ENCODE results near the gene TNXB. TPM values are rescaled to one million over a fixed set of nuclear protein-coding genes. Genes with fewer than 3 reads are reported as not detected.
"Not testable (repeated sequence)": the region's sequence is repeated elsewhere in the genome, so short reads cannot be mapped to it uniquely, and the experiment has no call there.

Gene TNXB
- total RNA-seq, 1 donor from 2014 or later: 207 TPM

DNA sequence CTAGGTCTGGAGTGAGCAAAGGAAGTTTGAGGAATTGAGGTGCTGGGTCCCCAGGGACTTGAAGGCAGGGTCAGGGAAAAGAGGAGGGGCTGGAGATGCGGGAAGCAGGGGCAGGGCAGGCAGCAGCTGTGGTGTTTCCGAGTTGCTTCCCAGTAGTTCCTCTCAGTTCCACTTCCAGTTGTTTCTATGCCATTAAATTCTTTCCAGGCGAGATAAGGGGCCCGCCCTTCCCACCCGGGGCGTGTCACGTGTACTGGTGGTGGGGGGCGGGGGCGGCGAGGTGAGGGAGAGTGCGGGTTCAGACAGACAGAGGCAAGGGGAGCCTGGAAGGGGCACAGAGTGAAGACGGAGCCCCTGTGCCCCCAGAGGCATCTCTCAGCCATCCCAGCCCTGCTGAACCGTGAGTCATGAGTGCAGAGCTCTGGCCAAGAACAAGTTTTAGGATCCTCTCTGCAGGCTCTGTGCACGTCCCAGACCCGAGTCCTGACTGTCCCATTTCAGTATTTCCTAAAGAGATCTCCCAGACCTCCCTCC is 977 bp downstream of the TNXB start:
- peak overlapping the region; percentile 94 for H3K27ac ChIP-seq
- H3K4me1 ChIP-seq: peaks cover 85% of the 10 kb centered on the region
- H3K27me3 ChIP-seq: no peaks in the 10 kb centered on the region
- H3K36me3 ChIP-seq: no peaks in the 10 kb centered on the region
- H3K9me3 ChIP-seq: no peaks in the 10 kb centered on the region
- DNase-seq (ENCODE audit: extremely low spot score in 2 of 2): no peak
- intact Hi-C loops (cut with DNase I): loop anchor here (2.0 kb wide), 1 partner anchor 61 kb away; no protein-coding TSS in a partner anchor
- no peak for TF ChIP-seq POLR2A (IDR thresholded peaks at IDR 0.05)
- no peak for TF ChIP-seq CTCF (IDR thresholded peaks at IDR 0.05)
- TF ChIP-seq POLR2AphosphoS5 (IDR thresholded peaks at IDR 0.05; ENCODE audit: insufficient read depth in 1 of 2, low read depth in 1 of 2): peak; percentile 83 to 88
- peak overlapping the region; percentile 58 to 60 for H3K4me3 ChIP-seq

DNA sequence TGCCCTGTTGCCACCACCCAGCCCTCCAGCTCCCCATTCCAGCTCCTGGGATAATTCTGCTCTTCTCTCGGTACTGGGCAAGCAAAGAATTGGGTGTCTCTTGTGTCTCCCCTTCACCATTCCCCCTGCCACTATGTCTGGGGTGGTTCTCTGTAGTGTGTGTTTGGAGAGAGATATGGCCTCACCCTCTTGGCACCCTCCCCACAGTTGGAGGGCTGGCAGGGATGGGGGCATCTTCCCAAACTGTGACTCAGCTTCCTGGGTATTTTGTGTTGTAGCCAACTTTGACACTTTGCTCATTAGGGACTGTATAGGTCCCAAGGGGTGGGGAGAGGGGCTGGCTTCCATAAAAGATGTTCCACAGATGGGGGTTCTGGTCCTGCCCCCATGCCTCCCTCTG is 1.7 kb downstream of the TNXB start:
- Histone ChIP-seq H3K4me1 (peaks cover 77% of the 10 kb centered on the region), H3K4me3 (peak overlapping the region; percentile 21 to 60)

GRCh38 chr6:32105433-32105832 is 3.7 kb downstream of the TNXB start:
- peak overlapping the region; percentile 94 for H3K27ac ChIP-seq
- intact Hi-C loops (cut with DNase I): no loop called here
- TF ChIP-seq CTCF (IDR thresholded peaks at IDR 0.05) (no peak), POLR2A (IDR thresholded peaks at IDR 0.05) (no peak), POLR2AphosphoS5 (IDR thresholded peaks at IDR 0.05; ENCODE audit: insufficient read depth in 1 of 2, low read depth in 1 of 2) (no peak)
- peaks cover 58% of the 10 kb centered on the region for H3K4me1 ChIP-seq
- H3K27me3 ChIP-seq: no peaks in the 10 kb centered on the region
- H3K4me3 ChIP-seq: no peak overlapping the region
- no peaks in the 10 kb centered on the region for H3K36me3 ChIP-seq
- no peaks in the 10 kb centered on the region for H3K9me3 ChIP-seq
- DNase-seq (ENCODE audit: extremely low spot score in 2 of 2): no peak

More for the DNA sequence above, 1.7 kb downstream of the TNXB start:
- intact Hi-C loops (cut with DNase I): no loop called here
- Histone ChIP-seq H3K27me3 (no peaks in the 10 kb centered on the region), H3K36me3 (no peaks in the 10 kb centered on the region), H3K9me3 (no peaks in the 10 kb centered on the region), H3K27ac (peak overlapping the region; percentile 94)
- DNase-seq (ENCODE audit: extremely low spot score in 2 of 2): no peak
- TF ChIP-seq POLR2AphosphoS5 (IDR thresholded peaks at IDR 0.05; ENCODE audit: insufficient read depth in 1 of 2, low read depth in 1 of 2): no peak
- no peak for TF ChIP-seq CTCF (IDR thresholded peaks at IDR 0.05)
- no peak for TF ChIP-seq POLR2A (IDR thresholded peaks at IDR 0.05)

DNA sequence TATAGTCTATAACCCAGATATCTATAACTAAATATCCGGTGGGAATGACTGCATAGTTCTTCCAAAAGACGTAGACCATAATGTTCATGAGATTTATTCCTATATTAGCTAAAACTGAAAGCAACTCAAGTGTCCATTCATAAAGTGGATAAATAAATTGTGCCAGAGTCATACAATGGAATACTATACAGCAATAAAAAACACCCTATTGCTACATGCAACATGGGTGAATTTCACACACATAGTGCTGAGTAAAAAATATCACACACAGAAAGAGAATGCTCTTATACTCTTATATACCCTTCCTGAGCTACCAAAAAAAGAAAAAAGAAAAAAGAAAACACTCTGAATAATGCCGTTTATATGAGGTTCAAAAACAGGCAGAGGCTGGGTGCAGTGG is 6.9 kb downstream of the TNXB start:
- H3K27ac ChIP-seq: no peak overlapping the region
- H3K36me3 ChIP-seq: peaks cover 0 to under 1% of the 10 kb centered on the region in 2 donors
- no peak overlapping the region for H3K4me3 ChIP-seq
- DNase-seq (ENCODE audit: extremely low spot score in 2 of 2): no peak
- intact Hi-C loops (cut with DNase I): no loop called here
- H3K27me3 ChIP-seq: no peaks in the 10 kb centered on the region
- TF ChIP-seq POLR2A (IDR thresholded peaks at IDR 0.05) (no peak), CTCF (IDR thresholded peaks at IDR 0.05) (no peak), POLR2AphosphoS5 (IDR thresholded peaks at IDR 0.05; ENCODE audit: insufficient read depth in 1 of 2, low read depth in 1 of 2) (no peak)
- no peaks in the 10 kb centered on the region for H3K9me3 ChIP-seq
- peaks cover 26% of the 10 kb centered on the region for H3K4me1 ChIP-seq

- DNase-seq (ENCODE audit: extremely low spot score in 2 of 2); H3K36me3 ChIP-seq; H3K9me3 ChIP-seq; H3K27me3 ChIP-seq; intact Hi-C loops (cut with DNase I); H3K4me3 ChIP-seq; H3K27ac ChIP-seq: not testable (repeated sequence)
- H3K4me1 ChIP-seq: peaks cover 24% of the 10 kb centered on the region
These were observed 8.9 kb downstream of the TNXB start for GRCh38 chr6:32100251-32100650.
